HG03565 (cell line): Measurements from ENCODE around the gene GIPC3.
"Not testable (repeated sequence)": the region's sequence is repeated elsewhere in the genome, so short reads cannot be mapped to it uniquely, and the experiment has no call there.

ENCODE experiments used
- ATAC-seq: cut with Tn5 transposase; IDR thresholded peaks from one replicate; pipeline ENCODE4 v1.9.1; 2021; ENCODE audit warnings: mild to moderate bottlenecking, moderate library complexity; ENCODE audit not compliant: unreplicated experiment

The GIPC3 gene

DNA sequence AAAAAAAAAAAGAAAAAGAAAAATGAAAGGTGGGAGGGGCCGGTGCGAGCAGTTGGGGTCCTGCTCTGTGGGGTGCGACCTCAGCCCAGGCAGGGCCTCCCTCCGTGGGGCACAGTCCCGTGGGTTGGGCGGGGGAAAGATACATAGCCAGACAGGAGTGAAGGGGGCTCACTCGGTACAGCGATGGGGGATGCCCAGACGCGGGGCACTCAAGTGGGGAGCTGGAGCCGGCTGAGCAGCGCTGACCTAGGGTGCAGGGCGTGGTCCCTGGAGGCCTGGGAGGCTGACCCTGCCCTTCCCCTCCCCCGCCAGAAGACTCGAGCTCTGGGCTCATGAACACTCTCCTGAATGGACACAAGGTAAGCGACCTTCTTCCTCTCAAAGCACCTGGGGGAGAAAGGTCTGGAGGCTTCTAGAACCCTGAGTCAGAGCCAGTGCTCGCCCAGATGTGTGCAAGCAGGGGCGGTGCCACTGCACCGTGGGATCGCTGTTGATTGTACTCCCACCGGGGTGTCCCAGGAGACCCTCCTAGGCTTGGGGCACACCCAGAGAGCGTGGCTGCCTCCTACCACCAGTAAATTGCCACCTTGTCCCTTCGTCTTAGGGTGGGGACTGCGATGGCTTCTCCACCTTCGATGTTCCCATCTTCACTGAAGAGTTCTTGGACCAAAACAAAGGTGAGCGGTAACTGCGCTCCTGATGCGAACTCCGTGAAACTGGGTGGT is 9.2 kb upstream of the GIPC3 start:
- ATAC-seq = no peak

DNA sequence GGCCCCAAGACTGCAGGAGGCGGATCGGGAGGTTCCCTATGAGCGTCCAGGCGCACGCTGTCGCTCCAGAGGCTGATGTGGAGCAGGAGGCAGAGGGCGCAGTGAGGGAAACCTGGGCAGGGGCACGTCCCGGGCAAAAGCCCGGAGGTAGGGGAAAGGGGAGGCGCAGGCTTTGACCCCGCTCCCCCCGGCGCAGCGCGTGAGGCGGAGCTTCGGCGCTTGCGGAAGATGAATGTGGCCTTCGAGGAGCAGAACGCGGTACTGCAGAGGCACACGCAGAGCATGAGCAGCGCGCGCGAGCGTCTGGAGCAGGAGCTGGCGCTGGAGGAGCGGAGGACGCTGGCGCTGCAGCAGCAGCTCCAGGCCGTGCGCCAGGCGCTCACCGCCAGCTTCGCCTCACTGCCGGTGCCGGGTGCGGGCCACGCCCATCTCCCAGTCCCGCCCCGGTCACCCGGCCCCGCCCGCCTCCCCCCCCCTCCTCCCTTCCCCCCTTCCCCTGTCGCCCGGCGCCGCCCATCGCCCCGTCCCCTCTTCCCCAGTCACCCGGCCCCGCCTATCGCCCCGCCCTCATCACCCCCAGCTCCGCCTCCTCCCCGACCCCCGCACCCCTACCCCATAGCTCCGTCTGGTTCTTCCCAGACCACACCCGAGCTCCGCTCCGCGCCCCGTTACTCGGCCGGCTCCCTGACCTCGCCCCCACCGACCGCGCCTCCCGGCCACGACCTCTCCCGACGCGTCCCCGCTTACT is 8.4 kb upstream of the GIPC3 start:
- ATAC-seq = no peak

DNA sequence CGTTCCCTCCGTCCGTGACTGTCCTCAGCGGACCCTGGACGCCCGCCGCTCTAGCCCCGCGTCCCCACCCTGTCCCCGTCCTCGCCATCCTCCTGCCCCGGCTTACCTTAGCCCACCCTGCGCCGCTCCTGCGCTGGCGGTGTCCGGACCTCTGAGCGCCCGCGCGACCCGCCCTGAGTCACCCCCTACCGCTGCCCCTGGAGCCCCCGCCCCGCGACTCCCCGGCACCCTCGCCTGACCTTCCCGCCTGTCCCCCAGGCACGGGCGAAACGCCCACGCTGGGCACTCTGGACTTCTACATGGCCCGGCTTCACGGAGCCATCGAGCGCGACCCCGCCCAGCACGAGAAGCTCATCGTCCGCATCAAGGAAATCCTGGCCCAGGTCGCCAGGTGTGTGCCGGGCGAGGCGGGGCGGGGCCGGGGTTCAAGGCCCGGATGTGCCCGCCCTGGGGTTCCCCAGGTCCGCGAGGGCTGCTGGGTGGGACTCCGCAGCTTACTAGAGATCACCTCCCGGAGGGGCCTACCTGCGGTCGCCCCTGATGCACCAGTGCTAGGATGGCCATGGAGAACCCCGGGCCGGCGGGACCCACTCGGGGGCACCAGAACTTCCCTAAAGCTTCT is 7.4 kb upstream of the GIPC3 start:
- no peak for ATAC-seq

DNA sequence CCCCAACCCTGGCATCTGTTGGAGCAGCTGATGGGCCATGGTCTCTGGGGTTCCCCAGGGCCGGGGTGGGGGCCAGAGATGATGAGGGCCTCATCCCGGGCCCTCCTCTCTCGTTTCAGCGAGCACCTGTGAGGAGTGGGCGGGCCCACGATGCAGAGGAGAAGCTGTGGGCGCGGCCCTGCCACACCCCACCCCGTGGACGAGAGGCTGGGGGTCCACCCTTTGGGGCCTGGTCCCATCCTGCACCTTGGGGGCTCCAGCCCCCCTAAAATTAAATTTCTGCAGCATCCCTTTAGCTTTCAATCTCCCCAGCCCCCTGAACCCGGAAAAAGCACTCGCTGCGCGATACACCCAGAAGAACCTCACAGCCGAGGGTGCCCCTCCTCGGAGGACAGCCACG is 6.9 kb upstream of the GIPC3 start:
- no peak for ATAC-seq

DNA sequence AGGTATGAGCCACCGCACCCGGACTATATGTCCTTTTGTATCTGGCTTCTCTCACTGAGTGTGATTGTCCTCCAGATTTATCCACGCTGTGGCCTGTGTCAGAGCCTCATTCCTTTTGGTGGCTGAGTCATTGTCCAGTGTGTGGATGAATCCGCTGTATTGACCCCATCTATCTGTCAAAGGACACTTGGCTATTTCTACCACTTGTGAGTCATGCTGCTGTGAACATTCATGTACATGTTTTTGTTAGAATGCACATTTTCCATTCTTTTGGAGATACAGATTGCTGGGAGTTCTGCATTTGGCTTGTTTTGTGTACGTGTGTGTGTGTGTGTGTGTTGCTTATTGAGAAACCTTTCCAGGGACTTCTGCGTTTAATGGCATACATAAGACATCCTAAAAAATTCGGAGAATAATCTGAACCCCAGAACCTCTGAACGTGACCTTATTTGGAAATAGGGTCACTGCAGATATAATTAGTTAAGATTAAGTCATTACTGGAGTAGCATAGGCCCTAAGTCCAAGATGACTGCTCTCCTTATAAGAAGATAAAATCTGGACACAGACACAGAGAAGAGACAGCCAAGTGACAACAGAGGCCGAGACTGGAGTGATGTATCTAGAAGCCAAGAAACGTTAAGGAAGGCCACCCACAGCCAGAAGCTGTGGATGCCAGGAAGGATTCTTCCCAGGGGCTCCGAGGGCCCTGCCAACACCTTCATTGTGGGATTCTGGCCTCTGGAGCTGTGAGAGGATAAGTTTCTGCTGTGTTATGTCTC is 4.9 kb upstream of the GIPC3 start:
- no peak for ATAC-seq

DNA sequence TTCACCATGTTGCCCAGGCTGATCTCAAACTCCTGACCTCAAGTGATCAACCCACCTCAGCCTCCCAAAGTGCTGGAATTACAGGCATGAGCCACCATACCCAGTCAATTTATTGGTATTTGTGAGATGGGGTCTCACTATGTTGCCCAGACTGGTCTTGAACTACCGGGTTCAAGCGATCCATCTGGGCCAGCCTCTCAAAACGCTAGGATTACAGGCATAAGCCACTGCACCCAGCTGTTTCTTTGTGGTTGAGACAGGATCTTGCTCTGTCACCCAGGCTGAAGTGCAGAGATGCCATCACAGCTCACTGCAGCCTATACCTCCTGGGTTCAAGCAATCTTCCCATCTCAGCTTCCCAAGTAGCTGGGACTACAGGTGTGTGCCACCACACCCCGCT is 3.5 kb upstream of the GIPC3 start:
- not testable (repeated sequence) for ATAC-seq

DNA sequence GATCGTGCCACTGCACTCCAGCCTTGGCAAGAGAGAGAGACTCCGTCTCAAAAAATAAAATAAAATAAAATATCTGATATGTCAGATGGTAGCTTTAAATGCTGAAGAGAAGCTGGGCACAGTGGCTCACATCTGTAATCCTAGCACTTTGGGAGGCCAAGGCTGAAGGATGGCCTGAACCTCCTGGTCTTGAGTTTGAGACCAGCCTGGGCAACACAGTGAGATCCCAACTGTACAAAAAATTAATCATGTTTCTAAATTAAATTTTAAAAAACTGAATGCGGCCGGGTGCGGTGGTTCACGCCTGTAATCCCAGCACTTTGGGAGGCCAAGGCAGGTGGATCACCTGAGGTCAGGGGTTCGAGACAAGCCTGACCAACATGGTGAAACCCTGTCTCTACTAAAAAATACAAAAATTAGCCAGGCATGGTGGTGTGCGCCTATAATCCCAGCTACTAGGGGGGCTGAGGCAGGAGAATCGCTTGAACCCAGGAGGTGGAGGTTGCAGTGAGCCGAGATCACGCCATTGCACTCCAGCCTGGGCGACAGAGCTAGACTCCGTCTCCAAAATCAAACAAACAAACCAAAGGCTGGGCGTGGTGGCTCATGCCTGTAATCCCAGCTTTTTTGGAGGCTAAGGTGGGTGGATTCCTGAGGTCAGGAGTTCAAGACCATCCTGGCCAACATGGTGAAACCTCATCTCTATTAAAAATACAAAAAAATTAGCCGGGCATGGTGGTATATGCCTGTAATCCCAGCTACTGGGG is 1.1 kb upstream of the GIPC3 start:
- not testable (repeated sequence) for ATAC-seq

DNA sequence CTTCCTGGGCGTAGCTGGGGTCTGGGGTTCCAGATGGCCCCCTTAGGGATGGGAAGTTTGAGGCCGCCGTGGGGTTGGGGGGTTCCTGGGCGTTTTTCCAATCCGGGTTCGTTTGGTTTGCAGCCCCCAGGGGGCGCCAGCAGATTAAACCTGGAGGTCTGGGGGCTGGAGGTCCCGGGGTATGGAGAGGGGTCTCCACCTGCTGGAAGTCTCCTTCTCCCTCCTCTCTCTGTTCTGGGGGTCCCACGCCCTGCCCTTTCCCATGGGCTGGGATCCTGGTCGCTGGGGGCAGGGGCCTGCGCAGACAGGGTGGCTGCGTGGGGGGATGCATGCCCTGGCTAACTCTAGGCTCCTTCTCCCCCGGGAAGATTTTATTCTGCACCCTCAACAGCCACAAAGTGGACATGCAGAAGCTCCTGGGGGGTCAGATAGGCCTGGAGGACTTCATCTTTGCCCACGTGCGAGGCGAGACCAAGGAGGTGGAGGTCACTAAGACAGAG is 899 bp downstream of the GIPC3 start:
- no peak for ATAC-seq

DNA sequence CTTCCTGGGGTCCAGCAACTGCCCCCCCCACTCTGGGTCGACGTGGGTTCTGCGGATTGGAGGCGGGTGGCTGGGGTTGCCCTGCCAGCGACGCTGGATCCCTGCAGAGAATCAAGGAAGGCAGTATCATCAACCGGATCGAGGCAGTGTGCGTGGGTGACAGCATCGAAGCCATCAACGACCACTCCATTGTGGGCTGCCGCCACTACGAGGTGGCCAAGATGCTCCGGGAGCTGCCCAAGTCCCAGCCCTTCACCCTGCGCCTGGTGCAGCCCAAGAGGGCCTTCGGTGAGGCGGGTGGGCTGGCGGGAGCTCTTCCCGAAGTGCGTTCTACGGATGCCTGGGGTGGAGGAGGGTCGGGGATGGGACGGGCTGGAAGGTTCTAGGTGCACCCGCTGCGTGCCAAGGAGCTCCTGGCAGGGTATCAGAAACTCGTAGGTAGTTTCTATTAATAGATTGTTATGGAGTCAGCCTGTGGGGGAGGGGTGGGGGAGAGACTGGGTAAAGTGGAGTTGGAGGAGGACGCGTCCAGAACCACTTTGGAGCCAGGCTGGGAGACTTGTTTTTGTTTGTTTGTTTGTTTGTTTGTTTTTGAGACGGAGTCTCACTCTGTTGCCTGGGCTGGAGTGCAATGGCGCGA is 1.5 kb downstream of the GIPC3 start:
- no peak for ATAC-seq

DNA sequence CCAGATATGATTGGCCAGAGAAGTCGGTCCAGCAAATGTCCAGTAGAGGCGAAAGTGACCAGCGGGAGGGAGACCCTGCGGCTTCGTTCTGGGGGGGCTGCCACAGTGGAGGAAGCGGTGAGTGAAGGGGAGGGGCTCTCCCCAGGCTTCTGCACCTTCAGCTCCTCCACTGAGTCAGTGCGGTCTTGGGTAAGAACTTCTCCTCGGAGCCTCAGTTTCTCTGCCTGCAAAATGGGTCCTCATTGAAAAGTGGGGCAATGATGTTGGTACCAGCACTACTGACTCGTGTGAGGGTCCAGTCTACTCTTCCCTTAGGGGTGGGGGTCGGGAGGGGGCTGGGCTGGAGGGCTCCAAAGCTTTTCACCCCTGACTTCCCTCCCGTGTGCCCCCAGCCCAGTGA is 4.2 kb downstream of the GIPC3 start:
- ATAC-seq = no peak

DNA sequence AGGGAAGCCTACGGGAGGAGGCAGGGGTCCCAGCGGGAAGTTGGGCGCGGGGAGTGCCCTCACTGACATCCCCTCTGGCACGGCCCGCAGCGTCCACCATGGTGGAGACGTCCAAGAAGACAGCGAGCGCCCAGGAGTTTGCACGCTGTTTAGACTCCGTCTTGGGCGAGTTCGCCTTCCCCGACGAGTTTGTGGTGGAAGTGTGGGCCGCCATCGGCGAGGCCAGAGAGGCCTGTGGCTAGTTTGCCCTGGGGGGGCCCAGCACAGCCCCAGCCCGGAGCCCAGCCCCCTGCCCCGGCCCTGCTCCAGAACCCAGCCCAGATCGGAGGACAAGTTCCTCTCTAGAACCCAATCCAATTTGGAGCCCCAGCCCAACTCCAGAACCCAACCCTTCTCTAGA is 4.7 kb downstream of the GIPC3 start:
- ATAC-seq = no peak

DNA sequence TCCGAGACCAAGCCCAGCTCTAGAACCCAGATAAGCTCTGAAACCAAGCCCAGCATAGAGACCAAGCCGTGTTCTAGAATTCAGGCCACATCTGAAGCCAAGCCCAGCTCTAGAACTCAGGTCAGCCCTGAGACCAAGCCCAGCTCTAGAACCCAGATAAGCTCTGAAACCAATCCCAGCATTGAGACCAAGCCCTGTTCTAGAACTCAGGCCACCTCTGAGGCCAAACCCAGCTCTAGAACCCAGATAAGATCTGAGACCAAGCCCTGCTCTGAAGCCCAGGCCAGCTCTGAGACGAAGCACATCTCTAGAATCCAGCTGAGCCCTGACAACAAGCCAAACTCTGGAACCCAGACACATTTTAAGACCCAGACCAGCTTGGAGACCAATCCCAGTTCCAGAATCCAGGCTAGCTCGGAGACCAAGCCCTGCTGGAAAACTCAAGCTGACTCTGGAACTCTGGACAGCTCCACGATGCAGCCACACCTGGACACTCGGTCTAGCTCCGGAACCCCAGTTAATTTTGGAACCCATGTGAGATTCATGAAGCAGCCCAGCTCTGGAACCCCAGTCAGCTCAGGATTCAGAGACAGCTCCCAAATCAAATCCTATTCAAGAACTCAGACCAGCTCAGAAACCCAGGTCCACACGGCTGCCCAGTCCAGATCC is 5.8 kb downstream of the GIPC3 start:
- ATAC-seq = no peak

DNA sequence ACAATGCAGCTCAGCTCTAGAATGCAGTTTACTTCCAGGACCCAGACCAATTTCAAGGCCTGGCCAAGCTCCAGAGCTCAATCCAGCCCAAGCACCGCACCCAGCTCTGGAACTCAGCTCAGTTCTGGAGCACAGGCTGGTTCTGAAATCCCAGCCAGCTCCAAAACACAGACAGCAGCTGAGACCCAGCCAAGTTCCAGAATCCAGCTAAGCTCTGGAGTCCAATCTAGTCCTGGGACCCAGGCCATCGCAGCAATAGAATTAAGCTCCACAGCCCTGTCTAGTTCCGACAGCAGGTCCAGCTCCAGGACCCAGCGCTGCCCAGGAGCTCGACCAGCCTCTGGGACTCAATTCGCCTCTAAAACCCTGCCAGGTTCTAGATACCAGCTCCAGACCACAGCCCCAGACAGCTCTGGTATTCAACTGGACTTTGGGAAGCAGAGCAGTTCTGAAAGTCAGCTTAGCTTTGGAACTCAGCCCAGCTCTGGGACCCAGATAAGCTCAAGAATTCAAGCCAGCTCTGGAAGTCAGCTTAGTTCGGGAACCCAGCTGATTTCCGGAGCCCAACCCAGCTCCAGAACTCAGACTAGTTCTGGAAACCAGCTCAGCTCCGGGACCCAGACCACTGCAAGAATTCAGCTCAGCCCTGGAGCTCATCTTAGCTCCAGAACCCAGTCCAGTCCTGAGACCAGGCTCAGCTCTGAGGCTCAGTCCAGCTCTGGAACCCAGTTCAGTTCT is 6.8 kb downstream of the GIPC3 start:
- ATAC-seq = no peak

DNA sequence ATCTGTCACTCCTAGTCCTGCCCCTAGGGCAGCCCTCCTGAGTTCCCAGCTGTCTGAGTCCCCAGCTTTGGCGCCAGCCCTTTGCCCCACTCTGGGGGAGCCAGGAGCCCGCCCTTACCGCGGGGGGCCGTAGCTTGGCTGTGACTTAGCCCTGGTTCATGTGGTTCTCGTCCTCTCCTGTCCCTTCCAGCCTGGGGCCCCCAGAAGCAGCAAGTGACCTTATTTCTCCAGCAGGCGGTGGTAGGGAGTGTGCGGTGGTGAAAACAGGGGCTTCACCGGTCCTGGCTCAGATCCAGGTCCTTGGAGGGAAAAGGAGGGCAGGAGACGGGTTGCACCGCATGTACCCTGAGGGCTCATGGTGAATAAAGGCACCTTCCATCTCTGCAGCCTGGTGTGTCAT is 7.9 kb downstream of the GIPC3 start:
- ATAC-seq = no peak

DNA sequence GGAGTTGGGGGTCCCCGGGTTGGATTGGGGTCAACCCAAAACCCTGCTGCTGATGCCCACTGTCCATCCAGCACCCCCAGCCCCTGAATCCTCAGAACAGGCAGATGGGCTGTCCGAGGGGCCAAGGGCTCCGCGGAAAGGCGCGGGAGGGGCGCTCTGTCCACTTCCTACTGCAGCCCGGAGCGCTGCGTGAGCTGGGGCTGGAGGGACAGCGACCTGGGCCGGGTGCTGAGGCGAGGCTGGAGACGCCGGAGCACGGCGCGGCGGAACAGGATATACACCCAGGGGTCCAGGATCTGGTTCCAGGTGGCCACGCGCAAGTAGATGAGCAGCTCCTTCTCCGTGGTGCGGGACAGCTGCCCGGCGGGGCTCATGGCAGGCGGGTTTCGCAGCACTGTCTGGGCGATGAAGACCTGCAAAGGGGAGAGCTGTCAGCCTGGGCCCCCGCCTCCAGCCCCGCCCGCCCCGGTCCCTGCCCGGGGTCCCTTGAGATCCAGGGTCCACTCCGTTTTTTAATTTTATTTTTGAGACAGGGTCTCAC is 10.3 kb downstream of the GIPC3 start:
- no peak for ATAC-seq

DNA sequence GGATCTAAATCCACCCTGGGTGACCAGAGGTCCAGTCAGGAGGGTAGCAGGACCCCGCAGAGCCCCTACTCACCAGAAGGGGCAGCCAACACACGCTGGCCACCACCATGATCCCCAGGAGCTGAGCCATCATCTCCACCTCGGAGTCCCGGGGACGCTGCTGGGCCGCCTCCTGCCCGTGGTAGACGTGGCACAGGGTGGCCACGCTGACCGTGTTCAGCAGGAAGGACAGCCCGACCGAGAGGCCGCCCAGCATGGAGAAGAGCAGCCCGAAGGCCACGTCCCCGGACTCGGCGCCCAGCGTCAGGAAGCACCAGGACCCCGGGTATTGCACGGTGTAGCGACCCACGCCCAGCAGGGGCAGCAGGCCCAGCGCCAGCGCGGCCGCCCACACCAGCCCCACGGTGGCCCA is 14.5 kb downstream of the GIPC3 start:
- ATAC-seq = no peak

DNA sequence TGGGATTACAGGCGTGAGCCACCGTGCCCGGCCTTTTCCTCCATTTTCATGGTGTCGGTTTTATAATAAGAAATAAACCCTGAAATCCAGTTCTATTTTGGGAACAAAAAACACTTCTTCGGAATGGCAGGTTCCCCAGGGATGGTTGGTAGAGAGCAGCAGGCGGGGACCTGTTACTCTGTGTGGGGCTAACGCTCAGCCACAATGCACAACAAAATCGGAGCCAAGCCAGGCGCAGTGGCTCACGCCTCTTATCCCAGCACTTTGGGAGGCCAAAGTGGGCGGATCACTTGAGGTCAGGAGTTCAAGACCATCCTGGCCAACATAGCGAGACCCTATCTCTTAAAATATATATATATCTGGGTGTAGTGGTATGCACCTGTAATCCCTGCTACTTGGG is 15.7 kb downstream of the GIPC3 start:
- no peak for ATAC-seq

DNA sequence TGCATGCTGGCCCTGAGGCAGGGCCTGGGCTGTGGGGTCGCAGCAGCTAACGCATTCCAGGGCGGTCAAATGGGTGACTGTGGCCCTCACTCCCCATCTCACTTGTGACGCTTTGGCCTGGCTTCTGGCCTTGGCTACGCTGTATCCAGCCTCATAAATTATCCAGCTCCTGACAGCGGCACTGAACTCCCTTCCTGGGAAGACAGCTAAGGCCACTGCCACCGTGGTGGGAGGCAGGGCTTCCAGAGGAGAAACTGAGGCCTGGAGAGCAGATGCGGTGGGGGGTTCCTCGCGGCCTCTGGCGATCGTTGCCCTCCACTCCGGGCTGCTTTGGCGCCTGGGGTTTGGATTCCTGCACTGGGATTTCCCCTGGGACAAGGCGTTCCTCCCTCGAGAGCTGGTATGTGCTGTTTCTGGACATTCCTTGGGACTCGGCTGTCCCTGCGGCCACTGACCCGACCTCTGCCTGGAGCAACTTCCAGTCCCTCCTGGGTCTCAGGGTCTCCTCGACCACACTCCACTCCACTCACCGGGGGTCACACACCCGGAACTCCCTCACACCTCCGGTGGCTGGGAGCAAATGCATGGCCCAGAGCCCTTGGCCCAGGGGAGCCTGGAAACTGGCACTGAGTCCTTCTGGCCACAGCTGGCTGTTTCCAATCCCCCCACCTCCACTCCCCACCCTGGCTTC is 18.0 kb downstream of the GIPC3 start:
- ATAC-seq = no peak
